ENCODE data around the gene GRIK3. TPM values are rescaled to one million over a fixed set of nuclear protein-coding genes. Genes with fewer than 3 reads are reported as not detected.

Gene GRIK3
- total RNA-seq, 1 donor from 2014 or later: not detected

DNA sequence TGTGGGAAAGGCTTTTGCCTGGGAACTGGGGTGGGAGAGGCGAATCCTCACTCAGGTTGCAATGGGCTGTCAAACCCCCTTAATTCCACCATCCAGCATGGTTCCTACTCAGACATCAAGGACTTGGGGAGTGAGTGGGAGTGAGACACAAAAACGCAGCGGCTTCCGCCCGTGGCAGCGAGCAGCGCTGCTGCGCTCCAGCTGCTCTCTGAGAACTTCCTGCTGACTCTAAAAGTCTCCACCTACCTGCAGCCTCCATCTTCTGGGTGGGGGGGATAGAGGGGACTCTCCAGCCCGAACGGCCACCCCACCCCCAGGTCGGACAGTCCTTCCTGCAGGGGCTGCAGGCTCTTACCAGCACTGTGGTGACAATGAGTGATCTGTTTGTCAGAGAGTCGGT lies 184.4 kb downstream of the GRIK3 start:
- no peaks in the 10 kb centered on the region for H3K9me3 Mint-ChIP-seq
- H3K4me1 Mint-ChIP-seq: no peaks in the 10 kb centered on the region
- H3K27ac Mint-ChIP-seq: no peak overlapping the region
- H3K4me3 Mint-ChIP-seq: no peak overlapping the region
- no peaks in the 10 kb centered on the region for H3K36me3 Mint-ChIP-seq (ENCODE audit: low read depth)
- peaks cover 7% of the 10 kb centered on the region for H3K27me3 Mint-ChIP-seq
- DNase-seq: no peak
- intact Hi-C loops (cut with micrococcal nuclease): no loop called here

DNA sequence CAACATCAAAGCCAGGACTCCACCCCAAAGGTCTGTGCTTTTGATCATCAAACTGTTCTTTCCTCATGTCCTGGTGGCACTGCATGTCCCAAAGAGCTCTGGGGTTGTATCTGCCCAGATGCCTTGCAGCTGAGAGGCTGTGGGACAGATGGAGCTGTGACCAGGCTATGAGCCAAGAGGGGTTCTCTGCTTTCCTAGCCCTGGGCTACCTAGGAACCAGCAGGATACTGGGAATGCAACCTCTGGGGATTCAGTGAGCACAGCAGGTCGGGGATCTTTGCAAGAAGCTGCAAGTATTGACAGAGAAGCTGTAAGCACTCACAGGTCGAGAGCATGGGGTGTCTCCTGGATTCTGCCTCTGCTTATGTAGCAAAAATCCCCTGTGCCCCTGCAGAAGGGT lies 186.6 kb downstream of the GRIK3 start:
- intact Hi-C loops (cut with micrococcal nuclease): no loop called here
- H3K9me3 Mint-ChIP-seq: no peaks in the 10 kb centered on the region
- peaks cover 7% of the 10 kb centered on the region for H3K27me3 Mint-ChIP-seq
- no peak overlapping the region for H3K27ac Mint-ChIP-seq
- no peaks in the 10 kb centered on the region for H3K4me1 Mint-ChIP-seq
- DNase-seq: no peak
- no peak overlapping the region for H3K4me3 Mint-ChIP-seq
- no peaks in the 10 kb centered on the region for H3K36me3 Mint-ChIP-seq (ENCODE audit: low read depth)

DNA sequence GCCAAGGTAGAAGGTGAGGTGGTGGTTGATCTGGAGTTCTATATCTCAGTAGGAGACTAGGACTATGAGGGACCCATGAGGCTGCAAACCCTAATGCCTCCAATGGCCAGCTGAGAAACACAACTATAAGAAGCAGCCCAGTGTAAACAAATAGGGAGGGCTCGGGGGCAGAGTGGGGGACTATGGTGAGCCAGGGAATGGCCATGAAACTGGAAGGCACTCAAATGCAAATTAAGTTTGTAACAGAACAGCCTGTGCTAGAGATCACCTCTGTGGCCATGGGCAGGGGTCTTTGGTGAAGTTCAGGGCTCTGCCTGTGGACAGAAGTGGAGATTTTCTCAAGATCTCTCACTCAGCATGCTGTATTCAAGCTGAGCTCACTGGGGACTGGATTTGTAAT lies 187.1 kb downstream of the GRIK3 start:
- no peaks in the 10 kb centered on the region for H3K9me3 Mint-ChIP-seq
- H3K36me3 Mint-ChIP-seq (ENCODE audit: low read depth): no peaks in the 10 kb centered on the region
- no peak for DNase-seq
- H3K27me3 Mint-ChIP-seq: peaks cover 7% of the 10 kb centered on the region
- no peak overlapping the region for H3K4me3 Mint-ChIP-seq
- intact Hi-C loops (cut with micrococcal nuclease): no loop called here
- H3K27ac Mint-ChIP-seq: no peak overlapping the region
- H3K4me1 Mint-ChIP-seq: no peaks in the 10 kb centered on the region

DNA sequence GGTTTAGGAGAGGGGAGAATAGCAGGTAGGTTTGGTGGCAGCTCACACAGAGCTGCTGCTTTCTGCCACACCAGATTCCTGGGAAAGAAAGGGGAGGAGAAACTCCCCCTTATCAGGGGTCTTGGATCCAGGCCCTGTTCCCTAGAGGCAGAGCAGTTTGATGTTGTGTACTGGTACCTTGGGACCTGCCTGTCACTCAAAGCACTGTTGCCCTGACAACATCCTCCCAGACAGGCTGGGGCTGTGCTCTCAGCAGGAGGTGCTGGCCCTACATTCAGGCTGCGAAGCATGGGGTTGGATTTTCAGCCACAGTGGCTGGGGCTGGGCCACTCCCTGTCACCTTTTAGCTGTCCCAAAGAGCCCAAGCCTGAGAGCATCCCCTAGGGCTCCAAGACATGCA lies 188.0 kb downstream of the GRIK3 start:
- Mint-ChIP-seq H3K9me3 (no peaks in the 10 kb centered on the region), H3K36me3 (ENCODE audit: low read depth) (no peaks in the 10 kb centered on the region), H3K27me3 (peaks cover 7% of the 10 kb centered on the region), H3K27ac (no peak overlapping the region), H3K4me1 (no peaks in the 10 kb centered on the region), H3K4me3 (no peak overlapping the region)
- intact Hi-C loops (cut with micrococcal nuclease): no loop called here
- no peak for DNase-seq

DNA sequence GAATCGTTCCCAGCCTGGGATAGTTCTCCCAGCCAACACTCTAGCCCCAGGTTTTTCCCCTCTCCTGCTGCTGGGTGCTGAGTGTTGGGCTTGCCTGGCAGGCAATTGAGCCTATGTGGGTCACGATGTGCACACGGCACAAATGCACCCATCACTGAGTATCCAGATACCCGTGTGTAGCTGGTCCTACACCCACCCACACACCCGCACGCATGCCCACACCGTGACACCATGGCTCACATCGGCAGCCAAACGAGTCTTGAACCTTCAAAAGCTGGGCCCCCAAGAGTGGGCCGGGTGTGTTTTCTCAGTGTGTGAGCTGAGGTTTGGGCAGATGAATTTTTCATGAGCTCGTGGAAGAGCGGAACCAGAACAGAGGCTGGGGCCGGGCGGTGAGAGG lies 188.5 kb downstream of the GRIK3 start:
- H3K4me1 Mint-ChIP-seq: no peaks in the 10 kb centered on the region
- intact Hi-C loops (cut with micrococcal nuclease): no loop called here

DNA sequence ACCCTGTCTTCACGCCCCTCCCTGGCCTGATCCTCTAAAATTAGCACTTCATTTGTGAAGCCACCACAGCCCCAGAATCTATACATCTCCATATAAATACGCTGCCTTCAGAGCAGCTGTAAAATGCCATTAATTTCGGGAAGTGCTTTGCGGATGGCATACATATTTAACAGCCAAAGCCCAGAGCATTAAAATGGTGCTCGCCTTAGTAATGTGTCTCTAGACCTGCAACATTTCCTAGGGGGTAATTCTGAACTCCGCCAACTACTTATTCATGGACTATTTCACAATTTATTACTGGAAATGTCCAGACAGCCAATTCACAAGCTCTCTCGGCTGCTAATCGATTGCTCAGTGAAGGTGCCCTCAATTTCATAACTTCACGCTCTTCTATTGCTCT lies 189.4 kb downstream of the GRIK3 start:
- H3K9me3 Mint-ChIP-seq: no peaks in the 10 kb centered on the region
- H3K36me3 Mint-ChIP-seq (ENCODE audit: low read depth): no peaks in the 10 kb centered on the region
- H3K27ac Mint-ChIP-seq: no peak overlapping the region
- no peaks in the 10 kb centered on the region for H3K4me1 Mint-ChIP-seq
- intact Hi-C loops (cut with micrococcal nuclease): no loop called here
- no peak overlapping the region for H3K4me3 Mint-ChIP-seq
- H3K27me3 Mint-ChIP-seq: peaks cover 7% of the 10 kb centered on the region
- no peak for DNase-seq

More for the DNA sequence above, 188.5 kb downstream of the GRIK3 start:
- H3K9me3 Mint-ChIP-seq: no peaks in the 10 kb centered on the region
- H3K4me3 Mint-ChIP-seq: no peak overlapping the region
- H3K27me3 Mint-ChIP-seq: peaks cover 7% of the 10 kb centered on the region
- H3K36me3 Mint-ChIP-seq (ENCODE audit: low read depth): no peaks in the 10 kb centered on the region
- no peak for DNase-seq
- H3K27ac Mint-ChIP-seq: no peak overlapping the region

DNA sequence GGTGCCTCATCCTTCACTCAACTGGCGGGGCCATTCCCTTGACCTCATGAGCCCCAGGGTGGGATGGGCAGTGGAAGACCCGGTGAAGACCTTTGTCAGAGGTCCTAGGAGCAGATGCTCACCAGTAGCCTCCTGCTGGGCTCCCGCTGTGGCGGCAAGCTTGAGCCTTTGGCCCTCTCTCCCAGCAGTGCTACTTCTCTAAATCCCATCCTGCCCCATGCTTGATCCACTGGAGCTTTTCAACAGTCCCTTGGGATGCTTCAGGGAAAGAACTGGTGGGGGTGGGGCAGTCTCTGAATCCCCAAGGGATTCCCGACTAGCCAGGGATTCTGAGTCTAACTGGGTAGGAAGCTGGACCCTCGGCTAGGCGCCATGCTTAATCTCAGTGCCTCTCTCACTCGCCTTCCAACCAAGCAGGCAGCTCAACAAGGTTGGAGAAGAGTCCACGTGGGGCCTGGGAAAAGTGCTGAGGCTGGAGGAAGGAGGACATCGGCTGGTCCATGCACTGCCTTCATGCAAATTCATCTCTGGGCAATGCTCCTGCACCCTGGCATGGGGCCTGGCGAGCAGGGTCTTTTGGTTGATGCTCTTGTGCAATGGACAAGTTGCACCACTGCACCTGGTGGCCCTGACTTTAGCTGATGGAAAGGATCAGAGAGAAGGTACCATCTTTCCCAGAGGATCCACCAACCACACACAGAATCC lies 190.3 kb downstream of the GRIK3 start:
- Mint-ChIP-seq H3K4me1 (no peaks in the 10 kb centered on the region), H3K4me3 (no peak overlapping the region), H3K27ac (no peak overlapping the region), H3K36me3 (ENCODE audit: low read depth) (no peaks in the 10 kb centered on the region), H3K27me3 (peaks cover 7% of the 10 kb centered on the region), H3K9me3 (no peaks in the 10 kb centered on the region)
- no peak for DNase-seq
- intact Hi-C loops (cut with micrococcal nuclease): no loop called here

DNA sequence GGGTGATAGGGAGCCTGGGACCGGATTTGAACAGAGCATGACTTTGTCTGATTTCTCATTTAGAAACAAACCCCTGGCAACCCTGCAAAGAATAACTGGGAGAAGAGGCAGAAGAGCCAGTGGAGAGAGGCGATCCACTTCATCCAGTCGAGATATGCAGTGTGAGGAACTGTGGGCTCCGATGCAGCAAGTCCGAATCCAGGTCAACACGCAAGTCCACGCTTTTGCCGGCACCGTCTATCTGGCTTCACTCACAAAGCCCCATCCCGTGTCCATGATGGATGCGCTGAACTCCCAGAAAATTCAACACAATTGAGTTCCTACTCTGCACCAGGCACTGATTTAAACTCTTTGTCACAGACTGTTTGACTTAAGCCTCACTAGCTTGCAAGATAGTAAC lies 191.3 kb downstream of the GRIK3 start:
- no peak for DNase-seq
- H3K36me3 Mint-ChIP-seq (ENCODE audit: low read depth): no peaks in the 10 kb centered on the region
- no peaks in the 10 kb centered on the region for H3K9me3 Mint-ChIP-seq
- no peak overlapping the region for H3K27ac Mint-ChIP-seq
- no peak overlapping the region for H3K4me3 Mint-ChIP-seq
- H3K27me3 Mint-ChIP-seq: peaks cover under 1% of the 10 kb centered on the region
- no peaks in the 10 kb centered on the region for H3K4me1 Mint-ChIP-seq
- intact Hi-C loops (cut with micrococcal nuclease): no loop called here

DNA sequence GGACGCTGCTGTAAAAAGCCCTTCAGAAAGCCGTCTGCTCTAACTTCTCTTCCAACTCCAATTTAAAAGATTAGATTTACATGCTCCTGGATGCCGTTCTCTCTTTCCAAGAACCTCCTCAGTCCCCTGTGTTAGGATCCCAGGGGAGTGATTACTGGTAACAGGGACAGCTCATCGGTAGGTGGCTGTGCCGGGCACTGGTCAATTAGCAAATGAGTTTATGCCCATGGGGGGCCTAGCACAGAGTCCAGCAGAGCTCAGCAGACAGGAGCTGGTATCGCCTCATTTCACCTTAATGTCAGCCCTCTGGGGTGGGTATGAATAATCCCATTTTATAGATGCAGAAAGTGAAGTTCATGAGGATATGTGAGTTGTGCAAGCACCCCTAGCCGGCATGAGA lies 191.9 kb downstream of the GRIK3 start:
- Mint-ChIP-seq H3K9me3 (no peaks in the 10 kb centered on the region), H3K36me3 (ENCODE audit: low read depth) (no peaks in the 10 kb centered on the region), H3K4me1 (no peaks in the 10 kb centered on the region), H3K27ac (no peak overlapping the region), H3K27me3 (no peaks in the 10 kb centered on the region), H3K4me3 (no peak overlapping the region)
- no peak for DNase-seq
- intact Hi-C loops (cut with micrococcal nuclease): no loop called here

DNA sequence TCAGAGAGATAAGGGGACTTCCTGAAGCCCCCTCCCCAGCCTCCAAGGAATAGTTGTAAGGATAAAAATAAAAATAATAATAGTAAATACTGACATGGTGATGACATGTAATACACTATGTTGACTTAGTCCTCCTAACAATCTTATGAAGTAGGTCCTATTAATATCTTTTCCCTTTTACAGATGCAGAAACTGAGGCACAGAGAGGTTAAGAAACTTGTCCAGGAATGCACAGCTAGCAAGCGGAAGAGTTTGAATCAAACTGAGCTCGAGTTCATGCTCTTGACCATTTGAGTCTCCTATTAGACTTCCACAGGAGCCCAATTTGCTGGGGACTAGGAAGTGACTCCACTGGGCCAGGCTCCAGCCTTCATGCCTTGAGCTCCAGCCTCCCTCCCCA lies 194.8 kb downstream of the GRIK3 start:
- no peaks in the 10 kb centered on the region for H3K27me3 Mint-ChIP-seq
- no peak overlapping the region for H3K27ac Mint-ChIP-seq
- no peaks in the 10 kb centered on the region for H3K36me3 Mint-ChIP-seq (ENCODE audit: low read depth)
- intact Hi-C loops (cut with micrococcal nuclease): no loop called here
- no peaks in the 10 kb centered on the region for H3K9me3 Mint-ChIP-seq
- no peak overlapping the region for H3K4me3 Mint-ChIP-seq
- DNase-seq: no peak
- H3K4me1 Mint-ChIP-seq: no peaks in the 10 kb centered on the region

DNA sequence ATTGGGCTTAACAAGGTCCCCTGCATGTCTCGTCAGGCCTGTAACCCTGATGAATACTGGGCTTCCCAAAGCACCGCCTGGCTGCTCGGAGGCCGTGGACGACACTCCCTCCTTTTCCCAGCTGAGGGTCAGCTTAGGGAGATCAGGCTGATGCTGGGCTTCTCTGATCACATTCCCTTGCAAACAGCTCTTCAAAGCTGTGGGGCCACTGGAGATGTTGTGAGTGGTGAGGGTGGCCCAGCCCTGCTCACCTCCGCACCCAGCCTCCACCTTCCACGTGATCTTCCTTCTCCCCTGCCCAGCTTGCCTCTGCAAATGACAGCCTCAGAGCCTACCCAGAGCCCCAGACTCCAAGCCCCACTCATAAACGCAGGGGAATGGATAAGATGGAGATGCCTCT lies 195.4 kb downstream of the GRIK3 start:
- H3K36me3 Mint-ChIP-seq (ENCODE audit: low read depth): no peaks in the 10 kb centered on the region
- no peaks in the 10 kb centered on the region for H3K27me3 Mint-ChIP-seq
- no peaks in the 10 kb centered on the region for H3K4me1 Mint-ChIP-seq
- H3K9me3 Mint-ChIP-seq: no peaks in the 10 kb centered on the region
- DNase-seq: no peak
- intact Hi-C loops (cut with micrococcal nuclease): no loop called here
- H3K27ac Mint-ChIP-seq: no peak overlapping the region
- no peak overlapping the region for H3K4me3 Mint-ChIP-seq

DNA sequence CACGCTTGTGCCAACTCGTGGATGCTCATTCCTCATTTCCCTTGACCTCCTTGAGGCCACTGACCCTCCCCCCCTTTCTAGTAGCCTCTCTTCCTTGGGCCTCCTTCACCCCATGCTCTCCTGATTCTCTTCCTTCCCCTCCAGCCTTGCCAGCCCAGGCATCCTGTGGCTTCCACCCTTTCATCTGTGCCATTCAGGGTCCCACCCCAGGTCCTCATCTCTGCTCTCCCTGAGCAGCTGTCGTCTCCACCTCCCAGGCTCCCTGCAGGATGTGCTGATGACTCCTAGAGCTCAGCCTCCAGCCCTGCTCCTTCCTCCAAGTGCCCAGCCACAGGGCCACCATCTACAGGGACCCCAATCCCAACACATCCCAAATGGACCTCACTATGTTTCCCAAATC lies 197.4 kb downstream of the GRIK3 start:
- DNase-seq: no peak
- no peak overlapping the region for H3K4me3 Mint-ChIP-seq
- no peaks in the 10 kb centered on the region for H3K9me3 Mint-ChIP-seq
- no peak overlapping the region for H3K27ac Mint-ChIP-seq
- H3K4me1 Mint-ChIP-seq: no peaks in the 10 kb centered on the region
- H3K27me3 Mint-ChIP-seq: peaks cover 2% of the 10 kb centered on the region
- H3K36me3 Mint-ChIP-seq (ENCODE audit: low read depth): no peaks in the 10 kb centered on the region
- intact Hi-C loops (cut with micrococcal nuclease): no loop called here

DNA sequence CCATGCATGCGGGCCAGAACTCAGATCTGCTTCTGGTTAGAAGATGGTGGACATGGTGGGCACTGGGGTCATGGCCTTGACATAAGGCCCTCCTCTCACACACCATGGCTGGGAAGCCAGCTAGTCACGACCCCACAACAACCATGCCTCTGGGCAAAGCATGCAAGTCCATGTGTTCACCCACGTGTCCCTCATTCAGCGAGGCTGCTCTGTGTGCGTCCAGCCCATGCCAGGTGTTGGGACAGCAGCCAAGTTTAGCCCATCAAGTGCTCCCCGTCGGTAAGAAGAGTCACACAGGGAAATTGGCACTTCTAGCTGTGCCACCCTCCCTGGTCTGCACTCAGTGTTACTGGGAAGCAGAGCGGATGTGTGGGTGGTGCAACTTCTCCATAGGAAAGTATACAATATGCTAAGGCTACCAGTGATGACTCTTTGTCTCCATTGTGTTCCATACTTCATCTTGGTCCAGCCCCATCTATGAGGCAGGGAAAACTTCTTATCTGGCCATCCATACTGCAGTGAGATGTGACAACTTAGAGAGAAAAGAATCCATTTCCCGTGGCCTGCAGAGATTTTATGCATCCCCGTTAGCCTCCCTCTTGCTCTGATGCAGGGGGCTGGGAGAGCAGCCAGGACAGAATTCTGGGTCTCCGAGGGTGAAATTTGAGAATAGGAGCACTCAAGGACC lies 198.0 kb downstream of the GRIK3 start:
- no peak for DNase-seq
- Mint-ChIP-seq H3K36me3 (ENCODE audit: low read depth) (no peaks in the 10 kb centered on the region), H3K27ac (no peak overlapping the region), H3K9me3 (no peaks in the 10 kb centered on the region), H3K4me1 (no peaks in the 10 kb centered on the region), H3K27me3 (peaks cover 2% of the 10 kb centered on the region), H3K4me3 (no peak overlapping the region)
- intact Hi-C loops (cut with micrococcal nuclease): no loop called here

DNA sequence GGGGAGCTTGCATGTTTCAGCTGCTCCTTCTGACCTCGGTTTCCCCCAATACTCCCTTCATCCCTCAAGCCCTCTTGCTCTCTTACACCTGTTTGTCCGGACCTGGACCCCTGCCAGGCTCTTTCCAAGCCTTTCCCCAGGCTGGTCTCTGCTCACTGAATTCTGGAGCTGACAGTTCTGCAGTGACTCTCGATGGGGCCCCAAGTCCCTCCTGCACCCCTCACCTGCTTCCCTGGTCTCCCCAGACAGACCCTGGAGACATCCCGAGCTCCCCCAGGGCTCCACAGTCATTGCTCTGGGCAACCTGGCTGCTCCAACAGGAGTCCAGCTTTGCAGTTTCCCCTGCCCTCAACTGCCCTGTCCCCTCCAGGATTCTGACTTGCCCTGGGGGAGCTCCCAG lies 198.6 kb downstream of the GRIK3 start:
- H3K27ac Mint-ChIP-seq: no peak overlapping the region
- H3K4me1 Mint-ChIP-seq: no peaks in the 10 kb centered on the region
- peaks cover 2% of the 10 kb centered on the region for H3K27me3 Mint-ChIP-seq
- no peaks in the 10 kb centered on the region for H3K36me3 Mint-ChIP-seq (ENCODE audit: low read depth)
- H3K4me3 Mint-ChIP-seq: no peak overlapping the region
- H3K9me3 Mint-ChIP-seq: no peaks in the 10 kb centered on the region
- intact Hi-C loops (cut with micrococcal nuclease): no loop called here
- DNase-seq: no peak
